Parietal lobe (tissue), 1 donor: ENCODE data around the gene SERINC5. TPM values are rescaled to one million over a fixed set of nuclear protein-coding genes. Genes with fewer than 3 reads are reported as not detected.

ENCODE experiments used
- total RNA-seq: library from RNA; depleted of rRNA; stranded (reverse); fragments of >200 nt; gene quantifications from one replicate; pipeline ENCODE4 v1.2.3, GENCODE V29; 2014

Gene SERINC5
- 66.4 TPM for total RNA-seq

GRCh38 chr5:80255811-80256712 lies at the start of gene SERINC5:
Gene SERINC5, minus strand, starts transcription at chr5:80256048. Its CDS starts 126 bp downstream, at chr5:80255922.

Other genes starting within 250 kb of the SERINC5 start
- gene THBS4, start 220.7 kb downstream of the SERINC5 start, total RNA-seq, result 3.4 TPM
- not detected for gene SPZ1, start 64.0 kb upstream of the SERINC5 start, total RNA-seq
- 93.3 TPM for gene ZFYVE16, start 152.0 kb upstream of the SERINC5 start, total RNA-seq
- gene FAM151B, start 232.1 kb upstream of the SERINC5 start, total RNA-seq, result 22.2 TPM